ENCODE data around the gene RNF168.

- TF ChIP-seq CTCF (IDR thresholded peaks at IDR 0.05) (no peak), POLR2A (IDR thresholded peaks at IDR 0.05) (no peak), EP300 (IDR thresholded peaks at IDR 0.05) (no peak), POLR2AphosphoS5 (IDR thresholded peaks at IDR 0.05) (no peak)
These were observed 21.6 kb upstream of the RNF168 start for GRCh38 chr3:196525141-196525540.
